Measurements from ENCODE around the gene RANGAP1. TPM values are rescaled to one million over a fixed set of nuclear protein-coding genes. Genes with fewer than 3 reads are reported as not detected.

Gene RANGAP1
- total RNA-seq, 4 donors from 2014 or later, result 18.7 to 38.7 (median 35.6) TPM

DNA sequence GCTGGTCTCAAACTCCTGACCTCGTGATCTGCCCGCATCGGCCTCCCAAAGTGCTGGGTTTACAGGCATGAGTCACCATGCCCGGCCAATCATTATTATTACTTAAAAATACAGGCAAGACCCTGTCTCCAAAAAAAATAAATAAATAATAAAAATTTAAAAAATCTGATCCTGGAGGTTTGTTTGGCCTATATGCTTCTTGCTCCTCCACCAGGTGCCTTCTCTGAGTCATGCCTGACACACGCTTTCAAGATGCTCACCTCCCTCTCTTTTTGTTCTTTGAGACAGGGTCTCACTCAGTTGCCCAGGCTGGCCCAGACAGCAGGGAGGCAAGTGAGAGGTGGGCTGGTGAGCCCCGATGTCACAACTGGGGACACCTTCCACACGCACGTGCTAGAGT is 28.8 kb upstream of the RANGAP1 start:
- no peaks in the 10 kb centered on the region for H3K27me3 ChIP-seq
- TF ChIP-seq, protein P1, sequence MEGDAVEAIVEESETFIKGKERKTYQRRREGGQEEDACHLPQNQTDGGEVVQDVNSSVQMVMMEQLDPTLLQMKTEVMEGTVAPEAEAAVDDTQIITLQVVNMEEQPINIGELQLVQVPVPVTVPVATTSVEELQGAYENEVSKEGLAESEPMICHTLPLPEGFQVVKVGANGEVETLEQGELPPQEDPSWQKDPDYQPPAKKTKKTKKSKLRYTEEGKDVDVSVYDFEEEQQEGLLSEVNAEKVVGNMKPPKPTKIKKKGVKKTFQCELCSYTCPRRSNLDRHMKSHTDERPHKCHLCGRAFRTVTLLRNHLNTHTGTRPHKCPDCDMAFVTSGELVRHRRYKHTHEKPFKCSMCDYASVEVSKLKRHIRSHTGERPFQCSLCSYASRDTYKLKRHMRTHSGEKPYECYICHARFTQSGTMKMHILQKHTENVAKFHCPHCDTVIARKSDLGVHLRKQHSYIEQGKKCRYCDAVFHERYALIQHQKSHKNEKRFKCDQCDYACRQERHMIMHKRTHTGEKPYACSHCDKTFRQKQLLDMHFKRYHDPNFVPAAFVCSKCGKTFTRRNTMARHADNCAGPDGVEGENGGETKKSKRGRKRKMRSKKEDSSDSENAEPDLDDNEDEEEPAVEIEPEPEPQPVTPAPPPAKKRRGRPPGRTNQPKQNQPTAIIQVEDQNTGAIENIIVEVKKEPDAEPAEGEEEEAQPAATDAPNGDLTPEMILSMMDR (IDR thresholded peaks at IDR 0.05), result no peak
- TF ChIP-seq POLR2A (IDR thresholded peaks at IDR 0.05), result no peak
- H3K4me1 ChIP-seq, result no peaks in the 10 kb centered on the region
- no peak overlapping the region for H3K4me3 ChIP-seq
- no peaks in the 10 kb centered on the region for H3K9me3 ChIP-seq
- no peak for DNase-seq
- H3K27ac ChIP-seq, result no peak overlapping the region
- intact Hi-C loops (cut with DNase I; ENCODE audit: low total_unique reads), result no loop called here
- no peaks in the 10 kb centered on the region for H3K36me3 ChIP-seq

DNA sequence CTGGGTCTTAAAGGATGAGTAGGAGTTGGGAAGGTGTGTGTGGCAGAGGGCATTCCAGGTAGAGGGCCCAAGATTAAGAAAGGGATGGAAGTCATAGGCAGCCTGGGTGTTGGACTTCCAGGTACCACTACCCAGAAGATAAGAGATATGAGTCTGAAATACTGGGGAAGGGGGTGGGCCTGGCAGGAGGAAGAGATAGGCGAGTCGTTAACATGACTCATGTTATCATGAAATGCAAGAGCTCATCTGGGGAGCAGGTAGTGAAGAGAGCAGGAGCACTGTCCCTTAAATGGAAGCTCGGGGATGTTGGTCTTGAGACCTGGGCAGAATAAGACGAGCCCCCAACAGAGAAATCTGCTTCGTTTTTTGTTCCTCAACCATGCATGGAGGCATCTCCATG is 25.5 kb upstream of the RANGAP1 start:
- H3K4me3 ChIP-seq, result no peak overlapping the region
- no peaks in the 10 kb centered on the region for H3K9me3 ChIP-seq
- intact Hi-C loops (cut with DNase I; ENCODE audit: low total_unique reads), result no loop called here
- no peaks in the 10 kb centered on the region for H3K27me3 ChIP-seq
- H3K27ac ChIP-seq, result no peak overlapping the region
- H3K36me3 ChIP-seq, result no peaks in the 10 kb centered on the region
- TF ChIP-seq, protein P1 (IDR thresholded peaks at IDR 0.05), result no peak
- no peak for TF ChIP-seq POLR2A (IDR thresholded peaks at IDR 0.05)
- H3K4me1 ChIP-seq, result peaks cover 0 to 3% of the 10 kb centered on the region in 2 donors
- DNase-seq, result no peak

DNA sequence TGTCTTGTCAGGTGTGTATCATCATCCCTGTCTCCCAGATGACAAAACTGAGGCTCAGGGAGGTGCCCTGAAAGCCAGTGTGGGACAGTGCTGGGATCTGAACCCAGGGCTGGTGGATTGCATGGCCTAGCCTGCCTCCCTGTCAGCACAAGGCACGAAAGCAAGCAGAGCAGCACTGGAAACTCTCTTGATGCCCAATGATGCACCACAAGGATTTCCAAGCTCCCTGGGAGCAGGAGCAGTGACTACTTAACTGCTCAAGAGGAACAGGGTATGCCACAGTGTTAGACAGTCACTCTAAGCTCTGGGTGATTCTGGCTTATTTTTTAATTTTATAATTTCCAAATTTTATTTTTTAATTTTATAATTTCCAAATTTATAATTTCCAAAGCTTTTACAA is 24.3 kb upstream of the RANGAP1 start:
- Histone ChIP-seq H3K4me1 (peaks cover 0 to 3% of the 10 kb centered on the region in 2 donors), H3K4me3 (no peak overlapping the region), H3K27ac (no peak overlapping the region), H3K27me3 (no peaks in the 10 kb centered on the region), H3K9me3 (no peaks in the 10 kb centered on the region), H3K36me3 (no peaks in the 10 kb centered on the region)
- intact Hi-C loops (cut with DNase I; ENCODE audit: low total_unique reads), result no loop called here
- no peak for DNase-seq
- TF ChIP-seq, protein P1 (IDR thresholded peaks at IDR 0.05), result no peak
- no peak for TF ChIP-seq POLR2A (IDR thresholded peaks at IDR 0.05)

DNA sequence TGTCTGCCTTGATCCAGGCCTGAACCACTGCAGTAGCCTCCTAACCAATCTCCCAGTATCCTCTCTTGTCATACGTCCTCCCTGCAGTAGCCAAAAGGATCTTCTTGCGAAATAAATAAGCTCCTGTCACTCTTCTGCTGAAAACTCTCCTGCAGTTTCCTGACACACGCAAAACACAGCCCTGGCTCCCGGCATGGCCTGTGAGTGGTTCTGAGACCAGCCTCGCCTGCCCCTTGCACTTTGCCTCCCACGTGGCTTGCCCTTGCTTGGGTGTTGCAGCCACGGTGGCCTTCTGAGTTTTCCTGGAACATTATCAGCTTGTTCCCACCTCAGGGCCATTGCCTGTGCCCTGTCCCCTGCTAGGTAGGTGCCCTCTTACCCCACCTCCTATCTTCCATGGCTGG is 22.6 kb upstream of the RANGAP1 start:
- H3K4me1 ChIP-seq, result peaks cover 0 to 3% of the 10 kb centered on the region in 2 donors
- DNase-seq, result no peak
- no peak overlapping the region for H3K4me3 ChIP-seq
- intact Hi-C loops (cut with DNase I; ENCODE audit: low total_unique reads), result loop anchor here (10.0 kb wide), 1 partner anchor 66 kb away; no protein-coding TSS in a partner anchor
- TF ChIP-seq, protein P1 (IDR thresholded peaks at IDR 0.05), result no peak
- no peak for TF ChIP-seq POLR2A (IDR thresholded peaks at IDR 0.05)
- no peaks in the 10 kb centered on the region for H3K36me3 ChIP-seq
- no peaks in the 10 kb centered on the region for H3K9me3 ChIP-seq
- H3K27me3 ChIP-seq, result no peaks in the 10 kb centered on the region
- peak overlapping the region; percentile 18 to 35 for H3K27ac ChIP-seq

DNA sequence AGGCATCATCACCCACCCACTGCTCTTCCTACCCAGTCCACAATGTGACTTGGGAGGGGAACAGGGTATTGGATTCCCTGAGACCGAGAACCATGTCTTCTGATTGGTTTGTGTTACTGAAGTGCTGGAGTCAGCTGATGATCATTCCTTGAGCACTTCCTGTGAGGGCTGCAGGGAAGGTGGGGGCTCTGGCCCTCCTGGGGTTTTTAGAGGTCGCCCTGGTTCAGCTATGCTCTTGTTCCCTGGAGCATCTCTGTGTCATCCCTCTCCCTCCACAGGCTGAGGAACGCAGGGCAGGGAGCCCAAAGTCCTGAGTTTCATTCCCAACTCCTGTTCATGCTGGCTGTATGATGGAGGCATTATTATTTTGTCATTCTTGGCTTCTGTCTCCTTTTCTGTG is 22.1 kb upstream of the RANGAP1 start:
- Histone ChIP-seq H3K4me3 (no peak overlapping the region), H3K9me3 (no peaks in the 10 kb centered on the region), H3K4me1 (peaks cover 0 to 3% of the 10 kb centered on the region in 2 donors), H3K27ac (peak overlapping the region; percentile 18 to 35), H3K36me3 (no peaks in the 10 kb centered on the region), H3K27me3 (no peaks in the 10 kb centered on the region)
- intact Hi-C loops (cut with DNase I; ENCODE audit: low total_unique reads), result loop anchor here (10.0 kb wide), 1 partner anchor 67 kb away; no protein-coding TSS in a partner anchor
- DNase-seq, result peak in 1 of 2 donors; percentile 58
- TF ChIP-seq POLR2A (IDR thresholded peaks at IDR 0.05), result no peak
- TF ChIP-seq, protein P1 (IDR thresholded peaks at IDR 0.05), result no peak
